Activated T-cell treated with anti-CD3 and anti-CD28 coated beads, Interleukin-2, amount 50 U/mL, for 4 hours (primary cell): ENCODE data around the gene TLCD2. TPM values are rescaled to one million over a fixed set of nuclear protein-coding genes. Genes with fewer than 3 reads are reported as not detected.
"Not testable (repeated sequence)": the region's sequence is repeated elsewhere in the genome, so short reads cannot be mapped to it uniquely, and the experiment has no call there.

Experiments used
- ATAC-seq, 2 donors: fragments of 200-7000 bp; cut with Tn5 transposase; one replicate each; pipeline ENCODE4 v1.10.0; 2021
- DNase-seq: peaks from one replicate; pipeline ENCODE4 v3.0.0-alpha.2; 2020
- H3K27me3 Mint-ChIP-seq: one replicate; pipeline ENCODE4 v1.8.0; 2021; ENCODE audit warnings: low read depth, mixed read lengths
- H3K36me3 Mint-ChIP-seq: one replicate; pipeline ENCODE4 v1.8.0; 2022; ENCODE audit warnings: mixed read lengths; ENCODE audit not compliant: insufficient read depth
- H3K4me1 Mint-ChIP-seq: one replicate; pipeline ENCODE4 v1.8.0; 2021; ENCODE audit warnings: low read depth, mixed read lengths
- H3K4me3 Mint-ChIP-seq: one replicate; pipeline ENCODE4 v1.8.0; 2021; ENCODE audit warnings: mild to moderate bottlenecking, moderate library complexity, mixed read lengths
- H3K9me3 Mint-ChIP-seq: one replicate; pipeline ENCODE4 v1.8.0; 2021; ENCODE audit warnings: mixed read lengths
- total RNA-seq, 3 donors: library from RNA; stranded (reverse); gene quantifications; one replicate each; pipeline ENCODE4 v1.2.1, GENCODE V29; 2021

Gene TLCD2
- total RNA-seq, 3 donors from 2014 or later, result 0.08 to 0.19 (median 0.13) TPM

- no peaks in the 10 kb centered on the region for H3K9me3 Mint-ChIP-seq
- H3K27me3 Mint-ChIP-seq, result no peaks in the 10 kb centered on the region
- peaks cover 12% of the 10 kb centered on the region for H3K36me3 Mint-ChIP-seq
Observed at GRCh38 chr17:1727876-1728630, 17.9 kb upstream of the TLCD2 start.

GRCh38 chr17:1727258-1727789, 17.1 kb upstream of the TLCD2 start:
- no peak for ATAC-seq
- Mint-ChIP-seq H3K4me1 (peaks cover 38% of the 10 kb centered on the region), H3K27me3 (no peaks in the 10 kb centered on the region), H3K36me3 (peaks cover 12% of the 10 kb centered on the region), H3K4me3 (no peak overlapping the region), H3K9me3 (no peaks in the 10 kb centered on the region)
- no peak for DNase-seq

More at GRCh38 chr17:1727876-1728630, 17.9 kb upstream of the TLCD2 start:
- H3K4me3 Mint-ChIP-seq, result no peak overlapping the region
- DNase-seq, result no peak
- ATAC-seq, result no peak
- peaks cover 31% of the 10 kb centered on the region for H3K4me1 Mint-ChIP-seq

- H3K9me3 Mint-ChIP-seq, result no peaks in the 10 kb centered on the region
- peaks cover 41% of the 10 kb centered on the region for H3K4me1 Mint-ChIP-seq
- no peak for ATAC-seq
- H3K27me3 Mint-ChIP-seq, result no peaks in the 10 kb centered on the region
- no peak for DNase-seq
- peaks cover 12% of the 10 kb centered on the region for H3K36me3 Mint-ChIP-seq
- peak overlapping the region; percentile 69 for H3K4me3 Mint-ChIP-seq
Observed at GRCh38 chr17:1726626-1727257, 16.6 kb upstream of the TLCD2 start.

GRCh38 chr17:1725642-1726511, 15.7 kb upstream of the TLCD2 start:
- Mint-ChIP-seq H3K4me3 (peak overlapping the region; percentile 69), H3K27me3 (no peaks in the 10 kb centered on the region), H3K9me3 (no peaks in the 10 kb centered on the region), H3K4me1 (peaks cover 43% of the 10 kb centered on the region), H3K36me3 (peaks cover 12% of the 10 kb centered on the region)
- ATAC-seq, result no peak
- no peak for DNase-seq

GRCh38 chr17:1724869-1725641, 14.9 kb upstream of the TLCD2 start:
- DNase-seq (no peak), ATAC-seq (peak; percentile 64 to 73)
- Mint-ChIP-seq H3K27me3 (no peaks in the 10 kb centered on the region), H3K4me1 (peaks cover 46% of the 10 kb centered on the region), H3K36me3 (peaks cover 12% of the 10 kb centered on the region), H3K4me3 (peak overlapping the region; percentile 69), H3K9me3 (no peaks in the 10 kb centered on the region)

DNA sequence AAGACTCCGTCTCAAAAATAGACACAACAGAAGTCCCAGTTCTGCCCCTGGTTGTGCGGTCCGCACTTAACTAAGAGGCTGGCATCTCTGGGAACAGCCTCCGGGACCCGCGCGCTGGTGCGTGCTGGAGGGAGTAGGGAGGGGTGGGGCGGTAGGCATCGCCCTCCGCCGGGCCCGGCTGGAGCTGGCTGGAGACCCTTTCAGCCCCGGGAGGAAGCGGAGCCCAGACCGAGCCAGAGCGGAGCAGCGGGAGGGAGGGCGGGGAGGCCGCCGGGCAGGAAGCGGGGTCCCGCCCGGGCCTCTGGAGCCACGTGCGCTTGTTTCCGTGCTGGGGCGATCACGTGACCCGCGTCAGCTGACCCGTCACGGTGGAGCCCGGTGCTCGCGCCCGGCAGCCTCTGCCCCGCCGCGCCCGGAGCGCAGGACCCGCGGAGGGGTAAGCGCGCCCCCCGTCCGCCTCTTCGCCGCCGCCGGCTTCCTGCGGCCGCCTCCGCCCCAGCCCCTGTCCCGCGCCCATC, 14.2 kb upstream of the TLCD2 start, which contains the start of gene WDR81:
Gene WDR81 (plus strand): TSS at position 354 of the 518 bp plus-strand sequence. CDS start 256 bp downstream, outside the sequence.
- H3K9me3 Mint-ChIP-seq, result no peaks in the 10 kb centered on the region
- H3K4me3 Mint-ChIP-seq, result peak within 1 kb of the TSS; percentile 75
- DNase-seq (peak; percentile 83), ATAC-seq (peak; percentile 89 to 92)
- H3K27me3 Mint-ChIP-seq, result no peaks in the 10 kb centered on the region
- peaks cover 7% of the 10 kb centered on the region for H3K36me3 Mint-ChIP-seq
- peaks cover 41% of the 10 kb centered on the region for H3K4me1 Mint-ChIP-seq

DNA sequence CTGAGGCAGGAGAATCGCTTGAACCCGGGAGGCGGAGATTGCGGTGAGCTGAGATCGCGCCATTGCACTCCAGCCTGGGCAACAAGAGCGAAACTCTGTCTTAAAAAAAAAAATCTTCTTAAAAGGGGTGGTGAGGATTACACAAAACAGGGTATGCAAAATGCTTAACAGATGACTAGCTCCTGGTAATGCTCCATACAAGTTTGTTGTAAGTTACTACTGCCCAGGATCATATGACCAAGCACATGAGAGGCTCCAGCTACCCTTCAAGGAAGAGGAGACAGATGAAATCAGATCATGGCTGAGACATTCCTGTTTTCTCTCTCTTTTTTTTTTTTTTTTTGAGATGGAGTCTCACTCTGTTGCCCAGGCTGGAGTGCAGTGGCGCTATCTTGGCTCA, 11.8 kb upstream of the TLCD2 start:
- H3K9me3 Mint-ChIP-seq, H3K4me3 Mint-ChIP-seq, DNase-seq, ATAC-seq, H3K27me3 Mint-ChIP-seq, H3K36me3 Mint-ChIP-seq: not testable (repeated sequence)
- peaks cover 43% of the 10 kb centered on the region for H3K4me1 Mint-ChIP-seq

DNA sequence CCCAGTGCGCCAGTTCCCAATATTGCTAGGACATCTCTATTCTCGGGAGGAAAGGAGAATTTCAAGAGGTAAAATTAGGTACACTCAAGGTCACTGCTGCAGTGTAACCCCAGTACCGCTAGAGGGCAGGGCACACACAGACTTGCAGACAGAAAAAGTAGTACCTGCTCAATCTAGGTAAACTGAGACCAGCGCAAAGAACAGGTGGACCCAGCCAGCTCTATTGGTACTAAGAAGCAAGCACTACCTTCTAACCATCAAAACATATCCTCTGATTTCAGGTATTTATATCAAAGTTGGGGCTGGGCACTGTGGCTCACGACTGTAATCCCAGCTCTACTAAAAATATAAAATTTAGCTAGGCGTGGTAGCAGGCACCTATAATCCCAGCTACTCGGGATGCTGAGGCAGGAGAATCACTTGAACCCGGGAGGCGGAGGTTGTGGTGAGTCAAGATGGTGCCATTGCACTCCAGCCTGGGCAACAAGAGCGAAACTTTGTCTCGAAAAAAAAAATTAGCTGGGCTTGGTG, 10.7 kb upstream of the TLCD2 start:
- no peak for ATAC-seq
- peak; percentile 69 for DNase-seq
- no peaks in the 10 kb centered on the region for H3K27me3 Mint-ChIP-seq
- H3K4me1 Mint-ChIP-seq, result peaks cover 44% of the 10 kb centered on the region
- H3K9me3 Mint-ChIP-seq, result no peaks in the 10 kb centered on the region
- peaks cover 2% of the 10 kb centered on the region for H3K36me3 Mint-ChIP-seq
- no peak overlapping the region for H3K4me3 Mint-ChIP-seq

- Mint-ChIP-seq H3K9me3 (no peaks in the 10 kb centered on the region), H3K4me3 (peak overlapping the region; percentile 93), H3K36me3 (no peaks in the 10 kb centered on the region), H3K27me3 (no peaks in the 10 kb centered on the region), H3K4me1 (peaks cover 37% of the 10 kb centered on the region)
- ATAC-seq (no peak), DNase-seq (no peak)
Observed at GRCh38 chr17:1718362-1719165, 8.4 kb upstream of the TLCD2 start.

DNA sequence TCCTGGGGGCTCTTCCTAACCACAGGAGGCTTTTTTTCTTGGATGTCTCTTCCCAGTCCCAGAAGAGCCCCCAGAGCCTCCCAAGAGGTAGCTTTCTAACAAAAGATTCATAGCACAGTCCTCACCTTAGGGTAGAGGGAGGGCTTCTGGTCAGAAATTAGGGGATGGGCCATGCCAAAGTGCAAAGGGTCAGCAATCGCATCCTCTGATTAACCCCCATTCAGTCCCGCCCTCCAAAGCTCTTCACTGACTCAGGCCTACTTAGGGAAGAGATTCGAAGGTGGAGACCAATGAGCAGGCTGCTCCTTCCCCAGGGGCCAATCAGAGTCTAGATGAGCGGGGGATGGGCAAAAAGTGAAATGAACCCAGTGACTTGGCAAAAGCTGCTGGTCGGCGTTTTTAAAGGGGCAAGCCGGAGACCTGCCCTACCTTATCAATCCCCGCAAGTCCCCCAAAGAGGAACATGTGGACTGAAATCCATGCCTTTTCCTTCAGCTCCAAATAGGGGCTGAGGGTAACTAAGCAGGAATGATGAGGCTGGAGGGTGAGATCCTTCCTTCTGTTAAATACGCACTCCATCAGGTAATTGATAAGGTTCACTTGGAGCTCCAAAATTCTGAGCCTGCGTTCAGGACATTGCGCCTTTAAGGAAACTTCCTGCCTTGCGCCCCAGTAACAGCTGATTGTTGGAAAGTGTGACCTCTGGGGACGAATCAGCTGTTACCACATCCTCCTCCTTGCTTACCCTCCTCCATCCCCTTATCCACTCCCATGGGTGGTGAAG, 6.9 kb upstream of the TLCD2 start:
- H3K4me1 Mint-ChIP-seq, result peaks cover 23% of the 10 kb centered on the region
- H3K27me3 Mint-ChIP-seq, result no peaks in the 10 kb centered on the region
- peak; percentile 72 for DNase-seq
- peak overlapping the region; percentile 93 for H3K4me3 Mint-ChIP-seq
- ATAC-seq, result peak; percentile 66 to 70
- no peaks in the 10 kb centered on the region for H3K9me3 Mint-ChIP-seq
- H3K36me3 Mint-ChIP-seq, result peaks cover 3% of the 10 kb centered on the region

GRCh38 chr17:1716076-1716911, 6.1 kb upstream of the TLCD2 start:
- H3K27me3 Mint-ChIP-seq, result no peaks in the 10 kb centered on the region

More at GRCh38 chr17:1716076-1716911, 6.1 kb upstream of the TLCD2 start:
- peak overlapping the region; percentile 93 for H3K4me3 Mint-ChIP-seq
- H3K9me3 Mint-ChIP-seq, result no peaks in the 10 kb centered on the region
- peak; percentile 87 to 88 for ATAC-seq
- H3K36me3 Mint-ChIP-seq, result peaks cover 5% of the 10 kb centered on the region
- peaks cover 28% of the 10 kb centered on the region for H3K4me1 Mint-ChIP-seq
- peak; percentile 100 for DNase-seq
